ENCODE measurements around the gene ANAPC4.

DNA sequence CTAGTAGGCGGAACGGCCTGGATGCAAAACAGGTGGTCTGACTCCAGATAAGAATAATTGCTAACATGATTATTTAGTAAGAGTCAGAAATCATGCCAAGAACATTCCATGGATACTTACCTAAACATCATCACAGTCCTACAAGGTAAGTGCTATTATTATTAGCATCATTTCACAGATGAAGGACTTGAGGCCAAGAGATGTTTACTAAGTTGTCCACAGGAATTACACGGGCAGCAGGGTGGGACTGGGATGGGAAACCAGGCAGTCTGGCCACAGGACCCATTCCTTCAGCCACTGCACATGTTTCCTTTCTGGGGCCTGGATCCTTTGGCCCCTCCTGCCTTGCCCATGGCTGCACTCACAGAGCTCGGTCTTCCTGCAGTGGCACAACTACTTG, 48.3 kb downstream of the ANAPC4 start:
- TF ChIP-seq, protein P1, sequence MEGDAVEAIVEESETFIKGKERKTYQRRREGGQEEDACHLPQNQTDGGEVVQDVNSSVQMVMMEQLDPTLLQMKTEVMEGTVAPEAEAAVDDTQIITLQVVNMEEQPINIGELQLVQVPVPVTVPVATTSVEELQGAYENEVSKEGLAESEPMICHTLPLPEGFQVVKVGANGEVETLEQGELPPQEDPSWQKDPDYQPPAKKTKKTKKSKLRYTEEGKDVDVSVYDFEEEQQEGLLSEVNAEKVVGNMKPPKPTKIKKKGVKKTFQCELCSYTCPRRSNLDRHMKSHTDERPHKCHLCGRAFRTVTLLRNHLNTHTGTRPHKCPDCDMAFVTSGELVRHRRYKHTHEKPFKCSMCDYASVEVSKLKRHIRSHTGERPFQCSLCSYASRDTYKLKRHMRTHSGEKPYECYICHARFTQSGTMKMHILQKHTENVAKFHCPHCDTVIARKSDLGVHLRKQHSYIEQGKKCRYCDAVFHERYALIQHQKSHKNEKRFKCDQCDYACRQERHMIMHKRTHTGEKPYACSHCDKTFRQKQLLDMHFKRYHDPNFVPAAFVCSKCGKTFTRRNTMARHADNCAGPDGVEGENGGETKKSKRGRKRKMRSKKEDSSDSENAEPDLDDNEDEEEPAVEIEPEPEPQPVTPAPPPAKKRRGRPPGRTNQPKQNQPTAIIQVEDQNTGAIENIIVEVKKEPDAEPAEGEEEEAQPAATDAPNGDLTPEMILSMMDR (IDR thresholded peaks at IDR 0.05; ENCODE audit: insufficient read depth, low read depth, low read length), result no peak
- TF ChIP-seq EZH2 (IDR thresholded peaks at IDR 0.05; ENCODE audit: insufficient read depth, low read length), result no peak
